Nephron progenitor cell (in vitro differentiated cells): ENCODE measurements around the gene ANKRD65.
"Not testable (repeated sequence)": the region's sequence is repeated elsewhere in the genome, so short reads cannot be mapped to it uniquely, and the experiment has no call there.

Experiments used
- DNase-seq: peaks from one replicate; pipeline ENCODE4 v3.0.0; 2021
- H3K27ac Mint-ChIP-seq: 2 replicates; pipeline ENCODE4 v1.8.0; 2021; ENCODE audit warnings: mild to moderate bottlenecking, moderate library complexity, mixed read lengths
- H3K27me3 Mint-ChIP-seq: 2 replicates; pipeline ENCODE4 v1.8.0; 2021; ENCODE audit warnings: mild to moderate bottlenecking, low read depth, mixed read lengths; ENCODE audit not compliant: poor library complexity
- H3K36me3 Mint-ChIP-seq: 2 replicates; pipeline ENCODE4 v1.8.0; 2021; ENCODE audit warnings: low read depth, mixed read lengths
- H3K4me1 Mint-ChIP-seq: 2 replicates; pipeline ENCODE4 v1.8.0; 2021; ENCODE audit warnings: mixed read lengths
- H3K4me3 Mint-ChIP-seq: 2 replicates; pipeline ENCODE4 v1.8.0; 2021; ENCODE audit warnings: mild to moderate bottlenecking, moderate library complexity, mixed read lengths
- H3K9me3 Mint-ChIP-seq: 2 replicates; pipeline ENCODE4 v1.8.0; 2021; ENCODE audit warnings: mild to moderate bottlenecking, moderate library complexity, mixed read lengths
- TF ChIP-seq, protein P1 (sequence below): fragments of 200-600 bp; sonication (generic); IDR thresholded peaks from 2 replicates; pipeline ENCODE4 v1.5.0; 2021; ENCODE audit warnings: antibody characterized with exemption

ANKRD65 gene

DNA sequence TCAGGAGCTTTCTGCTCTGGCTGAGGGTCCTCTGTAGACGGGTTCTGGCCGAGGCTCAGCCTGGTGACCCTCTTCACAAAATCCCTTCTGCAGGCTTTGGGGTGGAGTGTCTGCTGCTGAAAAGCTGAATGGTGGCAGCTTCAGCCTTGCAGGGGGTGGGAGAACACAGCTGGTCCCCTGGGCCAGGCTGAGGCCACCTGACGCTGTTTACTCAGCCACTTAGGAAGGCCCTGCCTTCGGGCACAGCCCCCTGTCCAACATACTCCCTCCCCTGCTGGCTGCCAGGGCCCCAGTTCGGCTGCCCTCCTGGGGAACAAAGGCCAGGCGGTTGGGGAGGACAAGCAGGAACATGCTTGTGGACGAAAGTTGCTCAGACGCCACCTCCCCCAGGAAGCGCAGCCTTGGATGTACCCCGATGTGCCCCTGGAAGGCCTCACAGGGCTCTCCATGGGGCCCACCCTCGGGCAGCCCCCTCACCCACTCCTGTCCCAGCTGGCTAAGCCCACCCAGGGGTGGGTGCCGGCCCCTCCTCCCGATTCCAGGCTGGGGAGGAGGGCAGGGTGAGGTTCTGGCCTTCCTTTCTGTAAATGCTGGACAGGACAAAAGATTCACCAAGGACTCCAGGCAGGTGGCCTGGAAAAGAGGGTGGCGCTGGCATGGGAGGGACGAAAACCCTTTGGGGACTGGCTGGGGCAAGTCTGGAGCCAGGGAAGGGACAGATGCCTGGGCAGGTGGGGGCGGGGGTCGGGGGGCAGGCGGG lies at the start of gene ANKRD65:
ANKRD65 (minus strand) TSS at position 130 of the 760 bp plus-strand sequence. CDS start 271 bp downstream, outside the sequence.
- TF ChIP-seq, protein P1, sequence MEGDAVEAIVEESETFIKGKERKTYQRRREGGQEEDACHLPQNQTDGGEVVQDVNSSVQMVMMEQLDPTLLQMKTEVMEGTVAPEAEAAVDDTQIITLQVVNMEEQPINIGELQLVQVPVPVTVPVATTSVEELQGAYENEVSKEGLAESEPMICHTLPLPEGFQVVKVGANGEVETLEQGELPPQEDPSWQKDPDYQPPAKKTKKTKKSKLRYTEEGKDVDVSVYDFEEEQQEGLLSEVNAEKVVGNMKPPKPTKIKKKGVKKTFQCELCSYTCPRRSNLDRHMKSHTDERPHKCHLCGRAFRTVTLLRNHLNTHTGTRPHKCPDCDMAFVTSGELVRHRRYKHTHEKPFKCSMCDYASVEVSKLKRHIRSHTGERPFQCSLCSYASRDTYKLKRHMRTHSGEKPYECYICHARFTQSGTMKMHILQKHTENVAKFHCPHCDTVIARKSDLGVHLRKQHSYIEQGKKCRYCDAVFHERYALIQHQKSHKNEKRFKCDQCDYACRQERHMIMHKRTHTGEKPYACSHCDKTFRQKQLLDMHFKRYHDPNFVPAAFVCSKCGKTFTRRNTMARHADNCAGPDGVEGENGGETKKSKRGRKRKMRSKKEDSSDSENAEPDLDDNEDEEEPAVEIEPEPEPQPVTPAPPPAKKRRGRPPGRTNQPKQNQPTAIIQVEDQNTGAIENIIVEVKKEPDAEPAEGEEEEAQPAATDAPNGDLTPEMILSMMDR, result no peak
- peaks cover 65% of the 10 kb centered on the region for H3K4me1 Mint-ChIP-seq
- DNase-seq, result no peak
- peak within 1 kb of the TSS; percentile 79 for H3K27ac Mint-ChIP-seq
- peak within 1 kb of the TSS; percentile 13 for H3K4me3 Mint-ChIP-seq
- peaks cover 4% of the 10 kb centered on the region for H3K36me3 Mint-ChIP-seq
- peaks cover 3% of the 10 kb centered on the region for H3K27me3 Mint-ChIP-seq
- H3K9me3 Mint-ChIP-seq, result no peaks in the 10 kb centered on the region

DNA sequence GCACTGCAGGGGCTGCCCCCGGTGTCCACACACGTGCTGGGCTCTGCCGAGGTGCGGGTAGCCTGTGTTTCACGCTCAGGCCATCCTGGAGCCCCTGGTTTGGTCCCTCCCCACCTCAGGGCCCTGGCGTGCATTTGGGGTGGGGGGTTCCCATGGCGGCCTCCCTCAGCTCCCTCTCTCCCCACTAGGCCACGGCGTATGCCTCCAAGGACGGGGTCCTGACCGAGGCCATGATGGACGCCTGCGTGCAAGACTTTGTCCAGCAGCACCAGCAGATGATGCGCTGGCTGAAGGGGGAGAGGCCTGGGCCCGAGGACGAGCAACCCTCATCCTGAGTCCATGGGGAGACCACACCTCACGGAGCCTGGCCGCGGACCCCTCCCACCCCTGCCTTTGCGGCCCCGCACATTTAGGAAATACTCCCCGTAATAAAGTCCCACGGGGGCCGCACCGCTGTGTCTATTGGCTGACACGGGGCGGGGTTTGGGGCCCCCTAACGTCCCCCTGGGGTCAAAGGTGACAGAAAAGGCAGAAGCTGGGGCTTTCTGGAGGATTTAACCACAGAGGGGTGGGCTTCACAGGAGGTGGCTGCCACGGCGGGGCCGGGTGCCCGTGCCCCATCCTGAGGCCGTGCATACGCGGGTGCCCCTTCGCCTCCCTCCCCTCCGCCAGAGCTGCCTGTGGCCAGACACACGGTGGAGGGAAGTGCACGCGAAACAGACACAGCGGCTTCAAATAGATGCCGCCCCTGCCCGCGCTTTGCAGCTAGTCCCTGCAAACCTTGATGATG lies 47.3 kb upstream of the ANKRD65 start:
- not testable (repeated sequence) for DNase-seq, H3K27ac Mint-ChIP-seq, H3K9me3 Mint-ChIP-seq, H3K27me3 Mint-ChIP-seq, H3K36me3 Mint-ChIP-seq, H3K4me3 Mint-ChIP-seq
- peaks cover 25% of the 10 kb centered on the region for H3K4me1 Mint-ChIP-seq

DNA sequence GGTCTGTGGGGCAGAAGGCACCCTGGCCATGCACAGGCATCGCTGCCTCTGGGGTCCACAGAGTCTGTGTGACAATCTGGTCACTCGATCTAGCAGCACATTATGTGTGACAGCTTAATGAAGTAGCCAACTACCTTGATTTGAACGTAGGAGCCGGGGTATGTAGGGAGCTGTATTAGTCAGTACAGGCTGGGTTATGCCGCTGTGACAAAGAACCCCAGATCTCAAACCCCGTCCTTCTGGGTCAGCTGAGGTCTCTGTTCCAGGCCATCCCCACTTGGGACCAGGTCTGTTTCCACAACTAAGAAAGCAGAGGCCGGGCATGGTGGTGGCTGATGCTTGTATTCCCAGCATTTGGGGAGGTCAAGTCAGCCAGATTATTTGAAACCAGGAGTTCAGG lies 42.2 kb upstream of the ANKRD65 start:
- Mint-ChIP-seq H3K27me3 (no peaks in the 10 kb centered on the region), H3K9me3 (peaks cover 4% of the 10 kb centered on the region), H3K27ac (no peak overlapping the region), H3K4me3 (no peak overlapping the region), H3K36me3 (no peaks in the 10 kb centered on the region), H3K4me1 (no peaks in the 10 kb centered on the region)
- TF ChIP-seq, protein P1, result no peak
- no peak for DNase-seq

DNA sequence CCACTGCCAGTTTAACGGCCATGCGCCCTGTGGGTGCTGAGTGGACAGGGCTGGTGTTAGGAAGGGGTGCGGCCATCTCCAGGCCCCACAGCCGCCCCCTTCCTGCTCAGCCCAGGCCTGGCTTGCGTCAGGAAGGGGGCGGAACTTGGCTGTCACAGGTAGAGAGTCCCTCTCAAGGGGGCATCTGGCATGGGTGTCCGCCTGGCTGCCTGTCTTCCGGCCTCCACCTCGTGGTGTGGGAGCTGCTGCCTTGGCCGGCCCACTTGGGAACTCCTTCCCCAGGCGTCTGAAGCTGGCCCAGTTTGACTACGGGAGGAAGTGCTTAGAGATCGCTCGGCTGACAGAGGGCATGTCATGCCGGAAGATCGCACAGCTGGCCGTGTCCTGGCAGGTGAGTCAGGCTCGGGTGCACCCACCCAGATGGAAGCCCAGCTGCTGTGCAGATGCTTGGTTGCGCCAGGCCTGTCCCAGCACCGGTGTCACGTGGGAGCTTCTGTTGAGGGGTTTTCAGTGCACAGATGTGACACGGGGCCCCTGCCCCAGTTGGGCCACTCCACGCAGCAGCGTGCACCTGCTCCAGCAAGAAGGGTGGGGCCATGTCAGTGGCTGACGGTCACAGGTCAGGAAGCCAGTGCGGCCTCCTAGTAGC lies 41.4 kb upstream of the ANKRD65 start:
- H3K27ac Mint-ChIP-seq, result no peak overlapping the region
- peaks cover 4% of the 10 kb centered on the region for H3K9me3 Mint-ChIP-seq
- no peak overlapping the region for H3K4me3 Mint-ChIP-seq
- no peaks in the 10 kb centered on the region for H3K36me3 Mint-ChIP-seq
- no peaks in the 10 kb centered on the region for H3K27me3 Mint-ChIP-seq
- H3K4me1 Mint-ChIP-seq, result no peaks in the 10 kb centered on the region
- no peak for DNase-seq
- TF ChIP-seq, protein P1, result no peak

DNA sequence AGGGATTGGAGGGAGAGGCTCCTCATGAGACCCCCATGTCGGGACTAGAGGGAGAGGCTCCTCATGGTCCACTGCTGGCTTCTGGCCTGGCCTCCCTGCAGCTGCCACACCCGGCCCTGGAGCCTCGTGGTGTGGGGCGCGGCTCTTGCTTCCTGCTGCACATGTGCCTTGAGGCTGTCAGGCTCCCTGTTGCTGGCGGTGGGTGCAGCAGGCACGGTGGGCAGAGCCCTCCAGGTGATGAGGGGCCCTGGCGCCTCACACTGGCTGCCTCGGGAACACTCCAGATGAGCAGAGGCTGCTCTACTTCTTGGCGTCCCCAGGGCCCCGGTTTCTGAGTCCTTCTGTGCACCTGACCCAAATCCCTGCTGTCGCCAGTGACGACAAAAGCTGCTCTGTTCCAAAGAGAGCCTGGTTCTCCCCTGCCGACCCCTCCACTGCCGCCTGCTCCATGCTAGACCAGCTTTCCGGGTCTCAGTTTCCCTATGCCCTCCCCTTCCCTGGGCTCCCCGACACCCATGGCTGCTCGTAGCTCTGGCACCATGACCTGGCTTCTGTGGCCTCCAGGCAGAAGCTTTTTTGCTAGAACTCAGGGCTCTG lies 40.7 kb upstream of the ANKRD65 start:
- TF ChIP-seq, protein P1, result no peak
- H3K27me3 Mint-ChIP-seq, result no peaks in the 10 kb centered on the region
- H3K27ac Mint-ChIP-seq, result no peak overlapping the region
- H3K9me3 Mint-ChIP-seq, result peaks cover 4% of the 10 kb centered on the region
- no peaks in the 10 kb centered on the region for H3K36me3 Mint-ChIP-seq
- no peak overlapping the region for H3K4me3 Mint-ChIP-seq
- DNase-seq, result no peak
- H3K4me1 Mint-ChIP-seq, result no peaks in the 10 kb centered on the region
